Measurements from ENCODE around the gene VAV3.
"Not testable (repeated sequence)": the region's sequence is repeated elsewhere in the genome, so short reads cannot be mapped to it uniquely, and the experiment has no call there.

Gene VAV3

DNA sequence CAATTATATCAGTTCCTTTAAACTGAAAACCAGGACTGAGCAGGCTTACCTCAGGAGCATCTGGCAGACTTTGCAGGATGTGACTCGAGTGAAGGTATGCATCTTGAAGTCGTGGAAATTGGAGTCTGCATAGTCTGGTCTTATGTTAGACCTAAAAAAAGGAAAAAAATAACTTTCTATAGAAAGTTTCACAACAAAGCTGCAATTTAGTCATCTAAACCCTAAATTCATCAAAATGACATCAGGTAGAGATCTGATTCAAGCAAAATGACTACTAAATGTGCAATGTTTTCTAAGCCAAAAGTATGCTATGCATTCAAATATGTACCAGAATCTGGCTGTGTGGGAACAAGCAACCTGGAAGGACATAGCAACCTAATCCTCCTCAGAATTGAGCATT, 260.1 kb downstream of the VAV3 start:
- no peak overlapping the region for H3K4me3 ChIP-seq (ENCODE audit: extremely low read depth, insufficient read depth, low read length, poor library complexity, severe bottlenecking)
- no CpG with 5 or more reads among the region's 2 CpGs for WGBS, 2 experiments (ENCODE audit: insufficient coverage in 2 of 2)
- H3K36me3 ChIP-seq (ENCODE audit: control insufficient read depth, insufficient read depth, low read length) = no peaks in the 10 kb centered on the region
- H3K4me1 ChIP-seq (ENCODE audit: control insufficient read depth, insufficient read depth, low read length, poor library complexity, severe bottlenecking) = peaks cover 3% of the 10 kb centered on the region
- no peak overlapping the region for H3K27ac ChIP-seq (ENCODE audit: low read depth, low read length, severe bottlenecking)
- H3K9me3 ChIP-seq (ENCODE audit: control insufficient read depth, low read length) = no peaks in the 10 kb centered on the region

DNA sequence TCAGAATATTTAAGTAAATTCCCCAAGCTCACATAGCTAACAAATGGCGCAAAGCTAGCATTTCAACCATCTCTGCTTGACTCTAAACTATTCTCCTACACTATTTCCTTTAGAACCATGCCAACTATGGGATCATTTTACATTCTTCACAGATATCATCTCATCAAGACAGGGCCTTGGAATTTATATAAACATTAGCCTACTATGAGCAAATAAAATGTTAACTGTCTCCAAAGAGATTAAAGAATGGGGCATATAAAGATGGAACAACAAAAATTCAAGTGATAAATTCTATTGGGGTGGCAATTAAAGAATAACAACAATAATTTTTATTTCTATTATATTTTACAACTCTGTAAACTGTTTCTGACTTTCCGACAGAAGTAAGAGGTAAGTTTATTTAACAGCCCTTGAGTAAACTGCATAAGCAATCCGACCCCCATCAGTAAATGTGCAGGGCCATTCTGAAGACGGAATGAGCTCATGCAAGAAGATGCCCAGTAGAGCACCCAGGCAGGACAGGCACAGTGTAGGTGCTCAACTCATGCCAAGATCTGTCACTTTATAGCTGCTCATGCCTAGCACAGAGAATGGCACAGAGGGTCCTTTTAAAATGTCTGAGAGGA, 261.9 kb downstream of the VAV3 start:
- Histone ChIP-seq H3K27ac (ENCODE audit: low read depth, low read length, severe bottlenecking) (no peak overlapping the region), H3K36me3 (ENCODE audit: control insufficient read depth, insufficient read depth, low read length) (no peaks in the 10 kb centered on the region), H3K9me3 (ENCODE audit: control insufficient read depth, low read length) (no peaks in the 10 kb centered on the region), H3K4me1 (ENCODE audit: control insufficient read depth, insufficient read depth, low read length, poor library complexity, severe bottlenecking) (peaks cover 3% of the 10 kb centered on the region), H3K4me3 (ENCODE audit: extremely low read depth, insufficient read depth, low read length, poor library complexity, severe bottlenecking) (no peak overlapping the region)
- WGBS, 2 experiments (ENCODE audit: insufficient coverage in 2 of 2) = 66 to 89% methylated on average over 3 to 4 of the region's 4 CpGs

DNA sequence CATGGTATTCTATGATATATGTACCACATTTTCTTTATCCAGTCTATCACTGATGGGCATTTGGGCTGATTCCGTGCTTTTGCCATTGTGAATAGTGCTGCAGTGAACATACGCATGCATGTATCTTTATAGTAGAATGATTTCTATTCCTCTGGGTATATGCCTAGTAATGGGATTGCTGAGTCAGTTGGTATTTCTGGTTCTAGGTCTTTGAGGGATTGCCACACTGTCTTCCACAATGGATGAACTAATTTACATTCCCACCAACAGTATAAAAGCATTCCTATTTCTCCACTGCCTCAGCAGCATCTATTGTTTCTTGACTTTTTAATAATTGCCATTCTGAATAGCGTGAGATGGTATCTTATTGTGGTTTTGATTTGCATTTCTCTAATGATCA, 264.3 kb downstream of the VAV3 start:
- not testable (repeated sequence) for H3K4me3 ChIP-seq (ENCODE audit: extremely low read depth, insufficient read depth, low read length, poor library complexity, severe bottlenecking); H3K36me3 ChIP-seq (ENCODE audit: control insufficient read depth, insufficient read depth, low read length); H3K9me3 ChIP-seq (ENCODE audit: control insufficient read depth, low read length); H3K4me1 ChIP-seq (ENCODE audit: control insufficient read depth, insufficient read depth, low read length, poor library complexity, severe bottlenecking); H3K27ac ChIP-seq (ENCODE audit: low read depth, low read length, severe bottlenecking)
- WGBS, 2 experiments (ENCODE audit: insufficient coverage in 2 of 2) = 0% methylated on average over 1 of the region's 3 CpGs; no CpG with 5 or more reads in 1 of the 2 experiments

DNA sequence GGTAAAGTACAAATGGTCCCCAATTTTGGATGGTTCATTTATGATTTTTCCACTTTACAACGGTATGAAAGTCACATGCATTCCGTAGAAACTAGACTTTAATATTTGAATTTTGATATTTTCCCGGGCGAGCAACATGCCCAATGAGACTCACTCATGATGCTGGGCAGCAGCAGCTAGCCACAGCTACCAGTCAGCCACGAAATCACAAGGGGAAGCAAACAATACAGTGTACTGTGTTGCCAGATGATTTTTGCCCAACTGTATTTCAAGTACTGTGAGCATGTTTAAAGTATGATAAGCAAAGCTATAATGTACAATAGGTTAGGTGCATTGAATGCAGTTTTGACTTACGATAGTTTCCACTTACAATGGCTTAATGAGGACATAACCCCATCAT, 266.8 kb downstream of the VAV3 start:
- H3K4me1 ChIP-seq (ENCODE audit: control insufficient read depth, insufficient read depth, low read length, poor library complexity, severe bottlenecking) = no peaks in the 10 kb centered on the region
- H3K27ac ChIP-seq (ENCODE audit: low read depth, low read length, severe bottlenecking) = no peak overlapping the region
- H3K36me3 ChIP-seq (ENCODE audit: control insufficient read depth, insufficient read depth, low read length) = no peaks in the 10 kb centered on the region
- H3K9me3 ChIP-seq (ENCODE audit: control insufficient read depth, low read length) = no peaks in the 10 kb centered on the region
- no peak overlapping the region for H3K4me3 ChIP-seq (ENCODE audit: extremely low read depth, insufficient read depth, low read length, poor library complexity, severe bottlenecking)
- WGBS, 2 experiments (ENCODE audit: insufficient coverage in 2 of 2) = 91 to 95% methylated on average over 6 of the region's 6 CpGs

DNA sequence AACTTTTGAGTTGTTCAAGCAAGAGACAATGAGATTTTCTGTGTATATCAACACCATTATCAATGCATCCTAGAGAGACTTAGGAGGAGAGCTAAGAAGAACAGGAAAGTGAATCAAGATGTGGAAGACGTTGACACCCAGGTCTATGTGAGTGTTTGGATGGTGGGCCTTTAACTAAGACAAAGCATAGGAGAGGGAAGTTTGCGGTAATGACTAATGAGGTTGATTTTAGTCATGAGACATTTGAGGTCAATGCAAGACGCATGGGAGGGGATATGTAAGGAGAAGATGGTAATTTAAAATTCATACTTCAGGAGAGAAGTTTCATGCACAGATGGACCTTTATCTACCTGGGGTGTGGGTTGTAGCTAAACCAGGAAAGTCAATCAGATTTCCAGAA, 269.6 kb downstream of the VAV3 start:
- Histone ChIP-seq H3K4me1 (ENCODE audit: control insufficient read depth, insufficient read depth, low read length, poor library complexity, severe bottlenecking) (no peaks in the 10 kb centered on the region), H3K4me3 (ENCODE audit: extremely low read depth, insufficient read depth, low read length, poor library complexity, severe bottlenecking) (no peak overlapping the region), H3K27ac (ENCODE audit: low read depth, low read length, severe bottlenecking) (no peak overlapping the region), H3K9me3 (ENCODE audit: control insufficient read depth, low read length) (no peaks in the 10 kb centered on the region), H3K36me3 (ENCODE audit: control insufficient read depth, insufficient read depth, low read length) (no peaks in the 10 kb centered on the region)
- 84 to 100% methylated on average over 3 of the region's 3 CpGs for WGBS, 2 experiments (ENCODE audit: insufficient coverage in 2 of 2)

- peaks cover 11% of the 10 kb centered on the region for H3K4me1 ChIP-seq (ENCODE audit: control insufficient read depth, insufficient read depth, low read length, poor library complexity, severe bottlenecking)
- no peaks in the 10 kb centered on the region for H3K9me3 ChIP-seq (ENCODE audit: control insufficient read depth, low read length)
- no peaks in the 10 kb centered on the region for H3K36me3 ChIP-seq (ENCODE audit: control insufficient read depth, insufficient read depth, low read length)
- H3K27ac ChIP-seq (ENCODE audit: low read depth, low read length, severe bottlenecking) = no peak overlapping the region
- H3K4me3 ChIP-seq (ENCODE audit: extremely low read depth, insufficient read depth, low read length, poor library complexity, severe bottlenecking) = no peak overlapping the region
- WGBS, 2 experiments (ENCODE audit: insufficient coverage in 2 of 2) = 70 to 82% methylated on average over 2 to 4 of the region's 8 CpGs
Observed at GRCh38 chr1:107692580-107693345, 272.2 kb downstream of the VAV3 start.

DNA sequence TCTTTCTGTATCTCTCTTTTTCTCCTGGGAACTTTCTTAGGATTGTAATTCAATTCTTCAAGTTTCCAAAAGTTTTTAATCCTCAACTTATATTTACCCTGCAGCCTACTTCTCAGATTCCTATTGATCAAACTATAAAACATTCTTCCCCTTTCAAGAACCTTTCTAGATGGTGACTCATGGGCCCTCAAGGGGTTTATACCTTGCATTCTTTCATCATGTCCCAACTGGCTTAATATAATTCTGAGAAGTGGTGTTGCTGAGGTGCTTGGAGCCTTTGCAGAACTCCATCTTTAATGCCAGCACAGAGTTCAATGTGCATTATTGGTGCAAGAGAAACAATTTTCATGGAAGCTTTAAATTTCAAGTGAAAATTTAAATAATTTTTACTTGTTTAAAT, 273.4 kb downstream of the VAV3 start:
- Histone ChIP-seq H3K4me1 (ENCODE audit: control insufficient read depth, insufficient read depth, low read length, poor library complexity, severe bottlenecking) (peaks cover 11% of the 10 kb centered on the region), H3K4me3 (ENCODE audit: extremely low read depth, insufficient read depth, low read length, poor library complexity, severe bottlenecking) (no peak overlapping the region), H3K36me3 (ENCODE audit: control insufficient read depth, insufficient read depth, low read length) (no peaks in the 10 kb centered on the region), H3K27ac (ENCODE audit: low read depth, low read length, severe bottlenecking) (no peak overlapping the region), H3K9me3 (ENCODE audit: control insufficient read depth, low read length) (no peaks in the 10 kb centered on the region)

DNA sequence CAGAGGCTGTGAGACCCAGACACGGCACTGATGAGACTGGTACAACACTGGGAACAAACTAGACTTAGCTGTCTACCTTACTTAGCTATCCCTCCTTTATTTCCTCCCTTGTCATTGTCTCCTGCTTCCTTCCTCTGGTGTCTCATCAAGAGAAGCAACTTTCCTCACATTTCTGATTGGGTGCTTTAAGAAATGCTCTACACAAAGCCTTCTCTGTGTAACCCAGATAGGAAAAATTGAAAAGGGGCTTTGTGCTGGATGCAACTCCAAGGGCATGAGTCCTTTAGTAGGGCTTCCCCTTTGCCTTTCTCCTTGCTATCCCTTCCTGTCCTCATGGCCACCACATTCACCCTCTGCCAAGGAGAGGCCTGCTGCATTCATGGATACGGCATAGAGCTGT, 274.5 kb downstream of the VAV3 start:
- WGBS, 2 experiments (ENCODE audit: insufficient coverage in 2 of 2) = 90 to 100% methylated on average over 1 of the region's 2 CpGs
- Histone ChIP-seq H3K9me3 (ENCODE audit: control insufficient read depth, low read length) (no peaks in the 10 kb centered on the region), H3K36me3 (ENCODE audit: control insufficient read depth, insufficient read depth, low read length) (no peaks in the 10 kb centered on the region), H3K27ac (ENCODE audit: low read depth, low read length, severe bottlenecking) (no peak overlapping the region), H3K4me1 (ENCODE audit: control insufficient read depth, insufficient read depth, low read length, poor library complexity, severe bottlenecking) (peaks cover 11% of the 10 kb centered on the region), H3K4me3 (ENCODE audit: extremely low read depth, insufficient read depth, low read length, poor library complexity, severe bottlenecking) (no peak overlapping the region)

DNA sequence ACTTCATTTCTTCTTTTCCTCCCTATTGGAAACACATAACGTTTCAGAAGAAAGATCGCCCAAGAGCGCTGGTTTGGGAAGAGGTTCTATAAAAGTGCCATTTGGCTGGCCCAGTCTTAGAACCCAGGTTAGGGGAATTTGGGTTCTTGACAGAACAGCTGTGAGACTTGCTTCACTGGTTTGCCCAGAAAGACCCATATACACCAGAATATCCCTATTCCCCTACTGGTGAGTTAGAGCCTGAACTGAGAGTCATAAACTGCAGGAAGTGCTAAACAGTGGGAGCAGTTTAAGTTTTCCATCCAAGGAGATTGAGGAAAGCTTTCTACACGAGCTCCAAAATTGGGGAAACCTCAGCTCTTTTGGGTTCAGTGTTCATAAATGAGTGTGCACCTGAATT, 275.2 kb downstream of the VAV3 start:
- Histone ChIP-seq H3K4me3 (ENCODE audit: extremely low read depth, insufficient read depth, low read length, poor library complexity, severe bottlenecking) (no peak overlapping the region), H3K9me3 (ENCODE audit: control insufficient read depth, low read length) (no peaks in the 10 kb centered on the region), H3K27ac (ENCODE audit: low read depth, low read length, severe bottlenecking) (no peak overlapping the region), H3K36me3 (ENCODE audit: control insufficient read depth, insufficient read depth, low read length) (no peaks in the 10 kb centered on the region), H3K4me1 (ENCODE audit: control insufficient read depth, insufficient read depth, low read length, poor library complexity, severe bottlenecking) (peaks cover 11% of the 10 kb centered on the region)
- WGBS, 2 experiments (ENCODE audit: insufficient coverage in 2 of 2) = no CpG with 5 or more reads among the region's 4 CpGs

GRCh38 chr1:107689159-107689558, 275.8 kb downstream of the VAV3 start:
- Histone ChIP-seq H3K9me3 (ENCODE audit: control insufficient read depth, low read length) (no peaks in the 10 kb centered on the region), H3K4me1 (ENCODE audit: control insufficient read depth, insufficient read depth, low read length, poor library complexity, severe bottlenecking) (peaks cover 11% of the 10 kb centered on the region), H3K4me3 (ENCODE audit: extremely low read depth, insufficient read depth, low read length, poor library complexity, severe bottlenecking) (no peak overlapping the region), H3K27ac (ENCODE audit: low read depth, low read length, severe bottlenecking) (no peak overlapping the region), H3K36me3 (ENCODE audit: control insufficient read depth, insufficient read depth, low read length) (no peaks in the 10 kb centered on the region)
- WGBS, 2 experiments (ENCODE audit: insufficient coverage in 2 of 2) = no CpG with 5 or more reads among the region's 1 CpG

Data from mesodermal cell (in vitro differentiated cells).